SK-N-MC (cell line): ENCODE data around the gene CTNNAL1.

ENCODE experiments used
- DNase-seq: peaks from one replicate; pipeline ENCODE4 v3.0.0-alpha.2; 2011; ENCODE audit warnings: low read depth, low spot score
- H3K27ac ChIP-seq: fragments of 200-600 bp; sonication (generic); 2 replicates; pipeline ENCODE4 v1.5.1; 2016; ENCODE audit warnings: mixed run types
- H3K36me3 ChIP-seq: fragments of 200-600 bp; sonication (generic); 2 replicates; pipeline ENCODE4 v1.6.1; 2017; ENCODE audit warnings: antibody characterized with exemption, low read length, mixed read lengths; ENCODE audit not compliant: insufficient read depth
- H3K4me3 ChIP-seq: fragments of 200-600 bp; sonication (generic); 2 replicates; pipeline ENCODE4 v1.5.1; 2016
- H3K9ac ChIP-seq: fragments of 200-600 bp; sonication (generic); 2 replicates; pipeline ENCODE4 v1.8.0; 2017; ENCODE audit warnings: mixed run types, mixed read lengths; ENCODE audit not compliant: insufficient read length
- H3K9me3 ChIP-seq: fragments of 200-600 bp; sonication (generic); 2 replicates; pipeline ENCODE4 v1.6.1; 2017; ENCODE audit warnings: low read depth, mild to moderate bottlenecking, antibody characterized with exemption, low read length, moderate library complexity, mixed read lengths
- EZH2 ChIP-seq: fragments of 200-600 bp; sonication (generic); IDR thresholded peaks from one replicate; pipeline ENCODE4 v1.6.1; 2017; ENCODE audit warnings: antibody characterized with exemption
- FOXP2 ChIP-seq: optimal IDR thresholded peaks from 2 replicates; pipeline ENCODE3; 2011; ENCODE audit warnings: mild to moderate bottlenecking, moderate library complexity; ENCODE audit not compliant: insufficient read depth; ENCODE audit errors: extremely low read length, control extremely low read depth
- POLR2AphosphoS5 ChIP-seq: IDR thresholded peaks from 2 replicates; pipeline ENCODE4 v1.6.1; 2012; ENCODE audit warnings: mild to moderate bottlenecking, low read depth, low read length, borderline replicate concordance

The CTNNAL1 gene

DNA sequence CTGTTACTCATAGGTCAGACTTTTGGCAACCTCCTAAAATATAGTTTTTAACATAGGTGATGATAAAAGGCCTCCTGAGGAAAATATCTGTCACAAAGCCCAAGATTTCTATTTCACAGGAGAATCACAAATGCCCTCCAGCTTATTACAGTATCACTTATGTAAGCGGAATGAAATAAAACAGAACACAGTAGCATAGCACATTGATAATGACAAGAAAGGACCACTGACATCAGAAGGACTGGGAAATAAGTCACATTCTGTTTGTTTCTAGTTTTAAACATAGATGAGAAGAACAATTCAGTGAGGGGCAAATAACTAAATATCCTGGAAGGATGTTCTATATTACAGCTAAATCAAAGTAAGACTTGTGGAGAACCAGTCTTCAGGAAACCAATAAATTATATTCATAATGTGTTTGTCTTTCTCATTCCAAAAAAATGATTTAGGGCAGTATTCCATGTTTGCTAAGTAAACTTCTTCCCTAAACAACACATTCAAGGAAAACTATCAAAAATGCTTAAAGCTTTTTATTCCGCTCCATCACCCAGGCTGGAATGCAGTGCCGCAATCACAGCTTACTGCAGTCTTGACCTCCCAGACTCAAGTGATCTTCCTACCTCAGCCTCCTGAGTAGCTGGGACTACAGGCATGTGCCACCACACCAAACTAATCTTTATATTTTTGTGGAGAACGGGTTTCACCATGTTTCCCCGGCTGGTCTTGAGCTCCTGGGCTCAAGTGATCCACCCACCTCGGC is 20.8 kb upstream of the CTNNAL1 start:
- TF ChIP-seq FOXP2 (no peak), EZH2 (no peak), POLR2AphosphoS5 (no peak)
- DNase-seq: no peak
- Histone ChIP-seq H3K9me3 (no peaks in the 10 kb centered on the region), H3K4me3 (no peak overlapping the region), H3K9ac (no peak overlapping the region), H3K36me3 (peaks cover 44% of the 10 kb centered on the region), H3K27ac (no peak overlapping the region)

DNA sequence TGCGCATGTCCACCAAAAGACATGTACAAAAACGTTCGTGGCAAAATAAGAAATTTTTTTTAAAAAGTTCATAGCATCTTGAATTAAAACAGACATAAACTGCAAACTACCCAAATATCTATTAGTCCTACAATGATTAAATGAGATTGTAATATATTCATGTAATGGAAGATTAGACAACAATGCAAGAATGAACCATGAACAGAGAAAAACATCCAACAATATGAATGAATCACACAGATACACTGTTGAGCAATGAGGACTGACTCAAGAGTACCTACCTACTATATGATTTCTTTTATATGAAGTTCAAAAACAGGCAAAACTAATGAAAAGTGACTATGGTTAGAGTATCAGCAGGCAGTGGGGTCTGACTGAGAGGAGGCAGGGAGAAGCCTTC is 17.9 kb upstream of the CTNNAL1 start:
- TF ChIP-seq FOXP2 (no peak), POLR2AphosphoS5 (no peak), EZH2 (no peak)
- no peak overlapping the region for H3K4me3 ChIP-seq
- DNase-seq: no peak
- H3K9me3 ChIP-seq: no peaks in the 10 kb centered on the region
- no peak overlapping the region for H3K9ac ChIP-seq
- no peak overlapping the region for H3K27ac ChIP-seq
- H3K36me3 ChIP-seq: peaks cover 31% of the 10 kb centered on the region

DNA sequence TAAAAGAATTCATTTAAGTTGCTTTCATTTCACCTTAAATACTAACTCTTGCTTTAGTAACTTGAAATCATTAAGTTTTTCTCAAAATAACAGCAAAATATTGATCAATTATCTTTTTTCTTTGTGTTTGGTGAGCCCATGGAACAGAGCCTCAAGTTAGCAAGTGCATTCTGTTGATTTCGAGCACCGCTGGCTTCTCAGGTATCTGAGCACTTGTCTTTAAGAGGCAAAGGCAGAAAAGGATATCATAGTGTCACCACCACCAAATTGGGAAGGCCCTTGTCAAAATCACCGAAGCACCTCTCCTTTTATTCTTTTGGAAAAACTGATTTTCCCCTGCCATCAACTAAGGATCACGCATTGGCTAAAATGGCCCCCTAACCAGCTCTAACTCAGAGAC is 17.1 kb upstream of the CTNNAL1 start:
- Histone ChIP-seq H3K9me3 (no peaks in the 10 kb centered on the region), H3K36me3 (peaks cover 24% of the 10 kb centered on the region), H3K9ac (no peak overlapping the region), H3K27ac (no peak overlapping the region), H3K4me3 (no peak overlapping the region)
- DNase-seq: no peak
- TF ChIP-seq FOXP2 (no peak), POLR2AphosphoS5 (no peak), EZH2 (no peak)

DNA sequence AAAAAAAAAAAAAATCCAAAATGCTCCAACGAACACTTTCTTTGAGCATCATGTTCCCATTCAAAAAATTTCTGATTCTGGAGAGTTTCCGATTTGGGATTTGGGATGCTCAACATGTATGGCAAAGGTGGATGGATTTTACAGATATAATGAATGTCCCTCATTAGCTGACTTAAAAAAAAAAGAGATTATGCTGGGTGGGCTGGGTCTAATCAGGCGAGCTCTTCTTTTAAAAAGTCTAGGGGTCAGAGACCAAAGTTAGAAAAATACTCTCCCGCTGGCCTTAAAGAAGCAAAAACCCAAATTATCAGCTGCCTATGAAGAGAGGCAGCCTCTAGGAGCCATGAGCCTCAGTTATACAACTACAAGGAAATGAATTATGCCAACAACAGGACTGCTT is 15.2 kb upstream of the CTNNAL1 start:
- DNase-seq: no peak
- Histone ChIP-seq H3K4me3 (no peak overlapping the region), H3K27ac (no peak overlapping the region), H3K9ac (no peak overlapping the region), H3K9me3 (no peaks in the 10 kb centered on the region), H3K36me3 (peaks cover 15% of the 10 kb centered on the region)
- TF ChIP-seq FOXP2 (no peak), EZH2 (no peak), POLR2AphosphoS5 (no peak)

DNA sequence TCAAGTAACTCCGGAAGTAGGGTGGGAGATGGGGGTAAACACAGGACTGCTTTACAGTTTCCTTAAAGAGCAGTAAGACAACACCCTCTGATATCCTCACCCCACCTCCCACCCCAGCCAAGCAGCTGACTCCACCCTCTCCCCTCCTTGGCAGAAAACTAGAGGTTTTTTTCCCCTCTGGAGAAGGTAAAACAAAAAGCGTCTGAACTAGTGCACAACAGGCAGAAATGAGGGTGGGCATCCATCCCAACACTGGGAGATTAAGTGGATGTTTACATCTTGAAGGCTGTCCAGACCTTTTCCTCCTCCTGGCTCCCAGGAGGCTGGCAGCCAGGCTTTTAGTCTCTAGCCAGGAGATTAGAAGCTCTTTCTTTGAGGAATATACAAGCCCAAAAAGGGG is 13.9 kb upstream of the CTNNAL1 start:
- TF ChIP-seq POLR2AphosphoS5: no peak
- no peak for TF ChIP-seq FOXP2
- no peak for TF ChIP-seq EZH2
- Histone ChIP-seq H3K9ac (no peak overlapping the region), H3K27ac (no peak overlapping the region), H3K4me3 (no peak overlapping the region), H3K9me3 (no peaks in the 10 kb centered on the region), H3K36me3 (peaks cover 7% of the 10 kb centered on the region)
- DNase-seq: no peak

DNA sequence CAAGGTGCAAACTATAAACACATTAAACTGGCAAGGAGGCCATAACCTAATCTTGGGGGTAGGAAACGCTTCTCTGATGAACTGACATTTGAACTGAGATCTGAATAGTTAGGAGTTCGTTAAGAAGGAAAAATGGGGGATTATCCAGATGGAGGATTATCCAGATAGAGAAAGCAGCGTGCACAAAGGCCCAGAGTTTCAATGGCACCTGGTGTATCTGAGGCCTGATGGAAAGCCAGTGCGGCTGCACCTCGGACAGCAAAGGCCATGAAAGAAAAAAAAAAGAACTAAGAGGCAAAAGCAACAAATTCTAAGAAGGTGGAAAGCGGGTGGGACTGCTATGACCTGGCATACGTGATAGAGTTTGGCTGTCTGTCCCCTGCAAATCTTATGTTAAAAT is 13.0 kb upstream of the CTNNAL1 start:
- Histone ChIP-seq H3K27ac (no peak overlapping the region), H3K4me3 (no peak overlapping the region), H3K9ac (no peak overlapping the region), H3K9me3 (no peaks in the 10 kb centered on the region), H3K36me3 (peaks cover 4% of the 10 kb centered on the region; the same call in 1 of the 2 replicates)
- no peak for DNase-seq
- TF ChIP-seq FOXP2 (no peak), EZH2 (no peak), POLR2AphosphoS5 (no peak)

DNA sequence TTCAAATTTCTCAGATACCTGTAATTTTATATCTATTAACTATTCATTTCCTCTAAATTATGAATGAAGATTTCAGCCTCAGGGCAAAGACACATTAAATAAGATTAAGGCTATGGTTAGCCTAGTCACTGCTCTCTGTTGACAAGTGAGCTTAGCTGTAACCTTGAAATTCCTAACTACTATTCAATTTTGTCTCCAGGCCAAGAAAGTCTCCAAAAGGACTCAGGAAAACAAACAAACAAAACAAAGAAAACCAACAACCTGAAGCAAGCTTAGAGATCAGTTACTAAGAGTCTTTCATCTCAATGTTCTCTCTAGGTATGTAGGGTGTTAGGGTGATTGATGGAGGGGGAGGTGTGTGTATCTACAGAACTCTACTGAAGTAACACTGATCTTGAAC is 9.6 kb upstream of the CTNNAL1 start:
- no peak for DNase-seq
- H3K4me3 ChIP-seq: no peak overlapping the region
- H3K9ac ChIP-seq: no peak overlapping the region
- peaks cover 17% of the 10 kb centered on the region for H3K36me3 ChIP-seq
- no peaks in the 10 kb centered on the region for H3K9me3 ChIP-seq
- no peak overlapping the region for H3K27ac ChIP-seq
- TF ChIP-seq POLR2AphosphoS5 (no peak), FOXP2 (no peak), EZH2 (no peak)

DNA sequence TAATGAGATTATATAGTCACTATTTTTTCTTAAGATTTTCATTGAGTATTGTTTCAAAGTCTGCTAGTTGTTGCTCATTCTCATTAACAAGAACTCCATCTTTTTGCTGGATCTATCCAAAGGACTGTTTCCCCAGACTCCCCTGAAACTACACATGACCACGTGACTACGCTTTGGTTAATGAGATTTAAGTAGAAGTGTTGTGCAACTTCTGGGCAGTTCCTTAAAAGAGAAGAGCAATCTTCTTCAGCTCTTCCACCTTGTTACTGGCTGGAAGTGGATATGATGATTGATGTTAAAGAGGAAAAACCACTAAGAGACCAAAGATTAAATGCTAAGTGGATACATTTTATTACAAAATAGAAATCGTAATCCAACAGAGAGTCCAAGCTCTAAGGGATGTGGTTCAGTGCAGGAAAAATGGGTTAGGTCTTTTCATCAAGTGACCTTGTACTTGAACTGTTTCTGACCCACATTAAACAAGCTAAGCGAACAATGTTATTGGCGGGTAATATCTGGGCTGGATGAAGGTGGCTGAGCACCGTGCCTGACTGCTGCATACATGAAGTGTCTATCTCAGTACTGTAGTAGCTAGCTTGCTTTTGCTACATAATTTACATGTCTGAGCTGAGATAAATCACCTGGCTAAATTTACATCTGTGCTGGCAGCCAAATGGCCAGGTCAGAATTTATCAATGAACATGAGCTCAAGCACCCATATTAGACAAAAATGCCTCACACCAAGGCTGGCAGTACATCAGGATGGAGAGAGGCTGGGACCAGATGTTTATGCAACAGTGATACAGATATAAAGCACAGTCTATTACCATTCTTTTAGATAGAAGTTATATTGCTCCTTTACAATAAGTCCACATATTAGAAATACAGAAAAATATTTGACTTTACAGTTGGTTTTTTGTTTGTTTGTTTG is 7.5 kb upstream of the CTNNAL1 start:
- DNase-seq: no peak
- peaks cover 22% of the 10 kb centered on the region for H3K36me3 ChIP-seq

More for the DNA sequence above, 7.5 kb upstream of the CTNNAL1 start:
- H3K27ac ChIP-seq: no peak overlapping the region
- no peak for TF ChIP-seq EZH2
- no peak for TF ChIP-seq POLR2AphosphoS5
- no peak for TF ChIP-seq FOXP2
- H3K9me3 ChIP-seq: no peaks in the 10 kb centered on the region
- H3K9ac ChIP-seq: no peak overlapping the region
- H3K4me3 ChIP-seq: no peak overlapping the region
